ENCODE measurements around the gene TPH2.

GRCh38 chr12:72074956-72075355 is 136.3 kb downstream of the TPH2 start:
- TF ChIP-seq ZBED1 (IDR thresholded peaks at IDR 0.05): no peak
- TF ChIP-seq JUND (IDR thresholded peaks at IDR 0.05; ENCODE audit: borderline replicate concordance, low read depth, low read length): no peak
- TF ChIP-seq JUND (tag; IDR thresholded peaks at IDR 0.05; ENCODE audit: borderline replicate concordance, low read depth, low read length): no peak
- TF ChIP-seq E2F6 (IDR thresholded peaks at IDR 0.05; ENCODE audit: borderline replicate concordance in 1 of 2, extremely low read depth in 1 of 2, insufficient read depth in 1 of 2, insufficient read length in 1 of 2, low read depth in 1 of 2, low read length in 1 of 2, poor library complexity in 1 of 2, severe bottlenecking in 1 of 2): no peak
- no peak for TF ChIP-seq ZNF184 (CRISPR knock-in tag; IDR thresholded peaks at IDR 0.05)
- TF ChIP-seq, protein P1, sequence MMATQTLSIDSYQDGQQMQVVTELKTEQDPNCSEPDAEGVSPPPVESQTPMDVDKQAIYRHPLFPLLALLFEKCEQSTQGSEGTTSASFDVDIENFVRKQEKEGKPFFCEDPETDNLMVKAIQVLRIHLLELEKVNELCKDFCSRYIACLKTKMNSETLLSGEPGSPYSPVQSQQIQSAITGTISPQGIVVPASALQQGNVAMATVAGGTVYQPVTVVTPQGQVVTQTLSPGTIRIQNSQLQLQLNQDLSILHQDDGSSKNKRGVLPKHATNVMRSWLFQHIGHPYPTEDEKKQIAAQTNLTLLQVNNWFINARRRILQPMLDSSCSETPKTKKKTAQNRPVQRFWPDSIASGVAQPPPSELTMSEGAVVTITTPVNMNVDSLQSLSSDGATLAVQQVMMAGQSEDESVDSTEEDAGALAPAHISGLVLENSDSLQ (IDR thresholded peaks at IDR 0.05): no peak
- TF ChIP-seq, protein P2, sequence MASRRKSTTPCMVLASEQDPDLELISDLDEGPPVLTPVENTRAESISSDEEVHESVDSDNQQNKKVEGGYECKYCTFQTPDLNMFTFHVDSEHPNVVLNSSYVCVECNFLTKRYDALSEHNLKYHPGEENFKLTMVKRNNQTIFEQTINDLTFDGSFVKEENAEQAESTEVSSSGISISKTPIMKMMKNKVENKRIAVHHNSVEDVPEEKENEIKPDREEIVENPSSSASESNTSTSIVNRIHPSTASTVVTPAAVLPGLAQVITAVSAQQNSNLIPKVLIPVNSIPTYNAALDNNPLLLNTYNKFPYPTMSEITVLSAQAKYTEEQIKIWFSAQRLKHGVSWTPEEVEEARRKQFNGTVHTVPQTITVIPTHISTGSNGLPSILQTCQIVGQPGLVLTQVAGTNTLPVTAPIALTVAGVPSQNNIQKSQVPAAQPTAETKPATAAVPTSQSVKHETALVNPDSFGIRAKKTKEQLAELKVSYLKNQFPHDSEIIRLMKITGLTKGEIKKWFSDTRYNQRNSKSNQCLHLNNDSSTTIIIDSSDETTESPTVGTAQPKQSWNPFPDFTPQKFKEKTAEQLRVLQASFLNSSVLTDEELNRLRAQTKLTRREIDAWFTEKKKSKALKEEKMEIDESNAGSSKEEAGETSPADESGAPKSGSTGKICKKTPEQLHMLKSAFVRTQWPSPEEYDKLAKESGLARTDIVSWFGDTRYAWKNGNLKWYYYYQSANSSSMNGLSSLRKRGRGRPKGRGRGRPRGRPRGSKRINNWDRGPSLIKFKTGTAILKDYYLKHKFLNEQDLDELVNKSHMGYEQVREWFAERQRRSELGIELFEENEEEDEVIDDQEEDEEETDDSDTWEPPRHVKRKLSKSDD (conservative IDR thresholded peaks at IDR 0.05; ENCODE audit: low read length): no peak
- no peak for TF ChIP-seq ZNF551 (CRISPR knock-in tag; IDR thresholded peaks at IDR 0.05)
- no peak for TF ChIP-seq CTBP1 (IDR thresholded peaks at IDR 0.05; ENCODE audit: borderline replicate concordance)
- TF ChIP-seq ZNF274 (IDR thresholded peaks at IDR 0.05; ENCODE audit: borderline replicate concordance, low read depth, low read length): no peak

All from K562 (cell line).